Hepatocyte (in vitro differentiated cells): Measurements from ENCODE around the gene RYR3. TPM values are rescaled to one million over a fixed set of nuclear protein-coding genes. Genes with fewer than 3 reads are reported as not detected.

Experiments
- DNase-seq: peaks from one replicate; pipeline ENCODE4 v3.0.0-alpha.2; 2016; ENCODE audit warnings: low spot score
- H2AFZ ChIP-seq: fragments of 200-600 bp; sonication (generic); 2 replicates; pipeline ENCODE4 v1.6.0; 2016; ENCODE audit warnings: antibody characterized with exemption, mild to moderate bottlenecking
- H3K27ac ChIP-seq: fragments of 200-600 bp; sonication (generic); 2 replicates; pipeline ENCODE4 v1.5.1; 2016; ENCODE audit warnings: mild to moderate bottlenecking
- H3K27me3 ChIP-seq: fragments of 200-600 bp; sonication (generic); 2 replicates; pipeline ENCODE4 v1.6.1; 2016
- H3K36me3 ChIP-seq: fragments of 200-600 bp; sonication (generic); replicated peaks from 2 replicates; pipeline ENCODE4 v1.5.1; 2016; ENCODE audit warnings: low read depth; ENCODE audit not compliant: insufficient read depth
- H3K4me1 ChIP-seq: fragments of 200-600 bp; sonication (generic); 2 replicates; pipeline ENCODE4 v1.5.1; 2016; ENCODE audit warnings: mild to moderate bottlenecking, moderate library complexity; ENCODE audit not compliant: insufficient read depth
- H3K4me2 ChIP-seq: fragments of 200-600 bp; sonication (generic); 2 replicates; pipeline ENCODE4 v1.6.0; 2016
- H3K4me3 ChIP-seq: fragments of 200-600 bp; sonication (generic); 2 replicates; pipeline ENCODE4 v1.5.1; 2016; ENCODE audit warnings: mild to moderate bottlenecking
- H3K79me2 ChIP-seq: fragments of 200-600 bp; sonication (generic); 2 replicates; pipeline ENCODE4 v1.6.0; 2017; ENCODE audit warnings: mild to moderate bottlenecking
- H3K9me2 ChIP-seq: fragments of 200-600 bp; sonication (generic); replicated peaks from 2 replicates; pipeline ENCODE4 v1.6.0; 2017; ENCODE audit warnings: mild to moderate bottlenecking; ENCODE audit not compliant: insufficient read depth
- H3K9me3 ChIP-seq: fragments of 200-600 bp; sonication (generic); 2 replicates; pipeline ENCODE4 v1.5.1; 2016; ENCODE audit warnings: low read depth, mild to moderate bottlenecking
- H4K20me1 ChIP-seq: fragments of 200-600 bp; sonication (generic); 2 replicates; pipeline ENCODE4 v1.6.0; 2016; ENCODE audit warnings: mild to moderate bottlenecking; ENCODE audit not compliant: insufficient read depth, poor library complexity, severe bottlenecking
- EZH2 ChIP-seq: fragments of 200-600 bp; sonication (generic); IDR thresholded peaks from 2 replicates; pipeline ENCODE4 v1.6.1; 2016; ENCODE audit warnings: antibody characterized with exemption, mild to moderate bottlenecking, borderline replicate concordance
- EZH2phosphoT487 ChIP-seq: fragments of 200-600 bp; sonication (generic); IDR thresholded peaks from one replicate; pipeline ENCODE4 v1.6.1; 2018; ENCODE audit warnings: antibody characterized with exemption, mild to moderate bottlenecking, low read depth, moderate library complexity; ENCODE audit not compliant: unreplicated experiment, severe bottlenecking
- WGBS: methylation state at CpG from one replicate; pipeline ENCODE4 v1.1.6; 2016; ENCODE audit warnings: low lambda C conversion rate; ENCODE audit errors: missing lambda C conversion rate; 5-methylcytosine and 5-hydroxymethylcytosine counted together
- polyA plus RNA-seq: library from polyadenylated mRNA; unstranded; fragments of >200 nt; fragmentation: Nextera tagmentation; extraction: Ambion mirVana; gene quantifications from 2 replicates; pipeline ENCODE4 v1.2.1, GENCODE V29; 2016
- total RNA-seq: library from RNA; depleted of rRNA; stranded (reverse); fragments of >200 nt; gene quantifications from 2 replicates; pipeline ENCODE4 v1.2.3, GENCODE V29; 2014
- TF ChIP-seq, protein P1 (sequence below): fragments of 200-600 bp; sonication (generic); IDR thresholded peaks from 2 replicates; pipeline ENCODE4 v1.5.1; 2016; ENCODE audit warnings: antibody characterized with exemption, mild to moderate bottlenecking; ENCODE audit not compliant: poor library complexity

RYR3 gene
- total and polyA plus RNA-seq, 2 experiments from 2014 or later: 0.36 to 0.37 TPM

DNA sequence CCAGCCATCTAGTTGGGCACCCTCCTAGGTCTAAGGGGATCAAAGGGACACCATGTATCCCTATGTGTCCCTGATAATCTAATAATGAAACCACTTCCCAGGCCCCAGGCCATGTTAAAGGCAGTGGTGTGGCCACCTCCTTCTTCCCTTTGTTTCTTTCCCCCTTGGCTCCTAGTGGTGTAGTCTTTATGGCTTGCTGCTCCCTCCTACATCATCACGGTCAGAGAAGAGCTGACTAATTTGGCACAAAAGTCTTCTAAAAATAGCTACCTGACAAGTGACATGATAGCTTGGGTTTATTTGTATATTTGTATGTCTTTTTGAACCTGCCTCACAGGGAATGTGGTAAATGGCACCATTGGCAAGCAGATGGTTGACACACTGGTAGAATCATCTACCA lies 526.5 kb downstream of the RYR3 start:
- H3K27ac ChIP-seq: no peak overlapping the region
- H2AFZ ChIP-seq: no peak overlapping the region
- H3K4me1 ChIP-seq: no peaks in the 10 kb centered on the region
- TF ChIP-seq EZH2 (no peak), EZH2phosphoT487 (no peak)
- TF ChIP-seq, protein P1, sequence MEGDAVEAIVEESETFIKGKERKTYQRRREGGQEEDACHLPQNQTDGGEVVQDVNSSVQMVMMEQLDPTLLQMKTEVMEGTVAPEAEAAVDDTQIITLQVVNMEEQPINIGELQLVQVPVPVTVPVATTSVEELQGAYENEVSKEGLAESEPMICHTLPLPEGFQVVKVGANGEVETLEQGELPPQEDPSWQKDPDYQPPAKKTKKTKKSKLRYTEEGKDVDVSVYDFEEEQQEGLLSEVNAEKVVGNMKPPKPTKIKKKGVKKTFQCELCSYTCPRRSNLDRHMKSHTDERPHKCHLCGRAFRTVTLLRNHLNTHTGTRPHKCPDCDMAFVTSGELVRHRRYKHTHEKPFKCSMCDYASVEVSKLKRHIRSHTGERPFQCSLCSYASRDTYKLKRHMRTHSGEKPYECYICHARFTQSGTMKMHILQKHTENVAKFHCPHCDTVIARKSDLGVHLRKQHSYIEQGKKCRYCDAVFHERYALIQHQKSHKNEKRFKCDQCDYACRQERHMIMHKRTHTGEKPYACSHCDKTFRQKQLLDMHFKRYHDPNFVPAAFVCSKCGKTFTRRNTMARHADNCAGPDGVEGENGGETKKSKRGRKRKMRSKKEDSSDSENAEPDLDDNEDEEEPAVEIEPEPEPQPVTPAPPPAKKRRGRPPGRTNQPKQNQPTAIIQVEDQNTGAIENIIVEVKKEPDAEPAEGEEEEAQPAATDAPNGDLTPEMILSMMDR: no peak
- DNase-seq: no peak
- no peaks in the 10 kb centered on the region for H3K36me3 ChIP-seq
- 96% methylated on average over 1 of the region's 1 CpG for WGBS
- no peak overlapping the region for H3K4me3 ChIP-seq
- no peak overlapping the region for H3K4me2 ChIP-seq
- H4K20me1 ChIP-seq: no peaks in the 10 kb centered on the region
- no peaks in the 10 kb centered on the region for H3K27me3 ChIP-seq
- no peaks in the 10 kb centered on the region for H3K9me3 ChIP-seq
- H3K9me2 ChIP-seq: no peaks in the 10 kb centered on the region
- H3K79me2 ChIP-seq: no peaks in the 10 kb centered on the region

- no peaks in the 10 kb centered on the region for H3K9me2 ChIP-seq
- no peaks in the 10 kb centered on the region for H4K20me1 ChIP-seq
- H3K79me2 ChIP-seq: no peaks in the 10 kb centered on the region
- no peak for DNase-seq
- no peak overlapping the region for H3K27ac ChIP-seq
- no peak for TF ChIP-seq EZH2
- TF ChIP-seq EZH2phosphoT487: no peak
- TF ChIP-seq, protein P1: no peak
- H3K4me3 ChIP-seq: no peak overlapping the region
- no peak overlapping the region for H3K4me2 ChIP-seq
- no peaks in the 10 kb centered on the region for H3K36me3 ChIP-seq
- no peaks in the 10 kb centered on the region for H3K9me3 ChIP-seq
- H3K27me3 ChIP-seq: no peaks in the 10 kb centered on the region
- no peak overlapping the region for H2AFZ ChIP-seq
- H3K4me1 ChIP-seq: no peaks in the 10 kb centered on the region
- 100% methylated on average over 2 of the region's 2 CpGs for WGBS
These were observed 528.8 kb downstream of the RYR3 start for GRCh38 chr15:33839540-33839939.

DNA sequence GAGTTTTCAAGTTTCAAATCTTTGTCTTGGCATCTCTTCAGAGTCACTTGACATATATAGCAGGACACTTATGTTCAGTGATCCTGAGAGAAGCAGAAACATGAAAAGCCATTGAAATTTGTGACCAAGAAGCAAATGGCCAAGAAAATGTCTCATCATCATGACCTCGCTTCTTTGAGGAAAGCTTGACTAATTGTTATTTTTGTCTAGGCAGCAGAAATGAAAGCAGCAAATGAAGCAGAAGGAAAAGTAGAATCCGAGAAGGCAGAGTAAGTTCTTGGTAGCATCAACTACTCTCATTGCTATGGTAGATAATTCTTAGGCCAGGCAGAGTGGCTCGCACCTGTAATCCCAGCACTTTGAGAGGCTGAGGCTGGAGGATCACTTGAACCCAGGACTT lies 529.8 kb downstream of the RYR3 start:
- Histone ChIP-seq H3K79me2 (no peaks in the 10 kb centered on the region), H3K9me3 (no peaks in the 10 kb centered on the region), H3K4me3 (no peak overlapping the region), H3K36me3 (no peaks in the 10 kb centered on the region), H3K27me3 (no peaks in the 10 kb centered on the region), H3K9me2 (no peaks in the 10 kb centered on the region), H2AFZ (no peak overlapping the region), H4K20me1 (no peaks in the 10 kb centered on the region), H3K4me1 (no peaks in the 10 kb centered on the region), H3K27ac (no peak overlapping the region), H3K4me2 (no peak overlapping the region)
- no peak for TF ChIP-seq EZH2phosphoT487
- TF ChIP-seq EZH2: no peak
- TF ChIP-seq, protein P1: no peak
- 98% methylated on average over 3 of the region's 3 CpGs for WGBS
- no peak for DNase-seq

DNA sequence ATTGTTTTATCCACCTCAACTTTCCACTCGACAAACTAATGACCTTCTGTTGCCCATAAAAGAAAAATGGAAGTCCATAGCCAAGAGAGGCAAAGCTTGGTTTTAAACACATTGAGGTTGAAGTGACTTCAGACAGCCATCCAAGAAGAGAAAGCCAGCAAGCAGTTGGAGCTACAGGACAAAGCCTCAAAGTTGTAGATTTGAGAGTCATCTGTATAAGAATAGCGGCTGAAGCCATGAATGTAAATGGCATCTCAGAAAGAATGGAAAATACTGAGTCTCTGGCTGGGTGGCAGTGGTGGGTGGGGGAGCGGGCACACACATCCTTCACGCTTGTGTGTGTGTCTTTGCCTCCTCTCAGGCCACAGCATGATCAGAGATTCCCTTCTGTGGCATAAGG lies 533.4 kb downstream of the RYR3 start:
- Histone ChIP-seq H3K4me1 (no peaks in the 10 kb centered on the region), H3K4me3 (no peak overlapping the region), H3K36me3 (no peaks in the 10 kb centered on the region), H4K20me1 (no peaks in the 10 kb centered on the region), H3K4me2 (no peak overlapping the region), H3K9me2 (no peaks in the 10 kb centered on the region), H3K27me3 (no peaks in the 10 kb centered on the region), H3K79me2 (no peaks in the 10 kb centered on the region), H3K27ac (no peak overlapping the region), H2AFZ (no peak overlapping the region), H3K9me3 (no peaks in the 10 kb centered on the region)
- TF ChIP-seq, protein P1: no peak
- TF ChIP-seq EZH2phosphoT487 (no peak), EZH2 (no peak)
- DNase-seq: no peak
- WGBS: 86% methylated on average over 4 of the region's 4 CpGs
